ENCODE results near the gene MYBPC3. TPM values are rescaled to one million over a fixed set of nuclear protein-coding genes. Genes with fewer than 3 reads are reported as not detected.

MYBPC3 gene
- total RNA-seq, 1 donor from 2014 or later, result not detected

DNA sequence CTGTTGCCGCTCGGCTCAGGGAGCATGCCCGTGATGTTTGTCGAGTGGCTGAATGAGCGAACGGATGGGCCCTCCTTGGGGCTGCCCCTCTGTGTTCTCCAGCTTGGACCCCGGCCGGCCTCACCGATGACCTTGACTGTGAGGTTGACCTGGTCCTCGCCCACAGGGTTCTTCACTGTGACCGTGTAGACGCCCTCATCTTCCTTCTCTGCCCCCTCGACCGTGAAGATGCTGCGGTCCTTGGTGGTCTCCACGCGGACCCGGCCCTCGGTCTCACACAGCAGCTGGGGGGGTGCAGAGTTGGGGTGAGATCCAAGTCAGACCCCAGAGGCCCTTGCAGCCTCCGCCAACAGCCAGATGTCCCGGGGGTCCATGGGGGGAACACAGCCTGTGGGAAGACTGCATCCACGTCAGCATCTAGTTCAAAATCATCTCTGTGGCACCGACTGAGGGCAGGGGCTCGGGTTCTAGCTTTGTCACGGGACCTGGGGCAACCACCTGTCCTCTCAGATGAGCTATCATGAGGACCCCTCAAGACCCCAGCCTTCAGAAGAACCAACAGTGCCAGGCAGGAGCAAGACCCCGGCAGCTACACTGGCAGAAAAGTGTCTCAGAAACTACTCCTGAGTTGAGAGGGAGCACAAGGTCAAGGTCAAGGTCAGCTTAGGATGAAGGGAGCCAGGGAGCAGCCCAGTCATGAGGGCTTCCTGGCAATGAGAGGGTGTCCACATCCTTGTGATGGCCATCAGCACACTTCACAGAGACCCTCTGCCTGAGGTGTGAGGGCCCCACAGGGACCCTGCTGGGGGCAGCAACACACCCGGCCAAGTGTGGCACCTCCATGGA is 13.9 kb downstream of the MYBPC3 start:
- no peak overlapping the region for H3K4me2 ChIP-seq (ENCODE audit: low read length)
- Mint-ChIP-seq H3K9me3 (ENCODE audit: unreplicated experiment) (no peaks in the 10 kb centered on the region), H3K4me3 (ENCODE audit: unreplicated experiment) (no peak overlapping the region), H3K27ac (ENCODE audit: unreplicated experiment) (no peak overlapping the region), H3K4me1 (ENCODE audit: low read depth, unreplicated experiment) (no peaks in the 10 kb centered on the region), H3K36me3 (ENCODE audit: low read depth, unreplicated experiment) (no peaks in the 10 kb centered on the region), H3K27me3 (ENCODE audit: low read depth, unreplicated experiment) (peaks cover 21% of the 10 kb centered on the region)
- H3K27ac ChIP-seq (ENCODE audit: low read depth, low read length), result no peak overlapping the region
- no peaks in the 10 kb centered on the region for H3K4me1 ChIP-seq (ENCODE audit: insufficient read depth, low read length)
- no peak overlapping the region for H3K9ac ChIP-seq (ENCODE audit: low read length)
- H3K4me3 ChIP-seq (ENCODE audit: insufficient read depth, low read depth, low read length), result no peak overlapping the region
- no peak for FAIRE-seq
- H2AFZ ChIP-seq (ENCODE audit: low read depth, low read length), result no peak overlapping the region
- no peak for DNase-seq (ENCODE audit: low read depth)
- no peak for TF ChIP-seq EZH2 (IDR thresholded peaks at IDR 0.05; ENCODE audit: insufficient read depth, low read length)
- TF ChIP-seq, protein P1, sequence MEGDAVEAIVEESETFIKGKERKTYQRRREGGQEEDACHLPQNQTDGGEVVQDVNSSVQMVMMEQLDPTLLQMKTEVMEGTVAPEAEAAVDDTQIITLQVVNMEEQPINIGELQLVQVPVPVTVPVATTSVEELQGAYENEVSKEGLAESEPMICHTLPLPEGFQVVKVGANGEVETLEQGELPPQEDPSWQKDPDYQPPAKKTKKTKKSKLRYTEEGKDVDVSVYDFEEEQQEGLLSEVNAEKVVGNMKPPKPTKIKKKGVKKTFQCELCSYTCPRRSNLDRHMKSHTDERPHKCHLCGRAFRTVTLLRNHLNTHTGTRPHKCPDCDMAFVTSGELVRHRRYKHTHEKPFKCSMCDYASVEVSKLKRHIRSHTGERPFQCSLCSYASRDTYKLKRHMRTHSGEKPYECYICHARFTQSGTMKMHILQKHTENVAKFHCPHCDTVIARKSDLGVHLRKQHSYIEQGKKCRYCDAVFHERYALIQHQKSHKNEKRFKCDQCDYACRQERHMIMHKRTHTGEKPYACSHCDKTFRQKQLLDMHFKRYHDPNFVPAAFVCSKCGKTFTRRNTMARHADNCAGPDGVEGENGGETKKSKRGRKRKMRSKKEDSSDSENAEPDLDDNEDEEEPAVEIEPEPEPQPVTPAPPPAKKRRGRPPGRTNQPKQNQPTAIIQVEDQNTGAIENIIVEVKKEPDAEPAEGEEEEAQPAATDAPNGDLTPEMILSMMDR (IDR thresholded peaks at IDR 0.05; ENCODE audit: insufficient read depth, low read depth, low read length), result no peak
- no peaks in the 10 kb centered on the region for H4K20me1 ChIP-seq (ENCODE audit: insufficient read depth, low read length)
- H3K36me3 ChIP-seq (ENCODE audit: insufficient read depth, low read length), result no peaks in the 10 kb centered on the region
- no peaks in the 10 kb centered on the region for H3K27me3 ChIP-seq (ENCODE audit: insufficient read depth, low read length)
- H3K79me2 ChIP-seq (ENCODE audit: insufficient read depth, low read length), result no peaks in the 10 kb centered on the region
- H3K9me3 ChIP-seq (ENCODE audit: insufficient read depth, low read depth, low read length), result no peaks in the 10 kb centered on the region

- Histone ChIP-seq H4K20me1 (ENCODE audit: insufficient read depth, low read length) (no peaks in the 10 kb centered on the region), H3K79me2 (ENCODE audit: insufficient read depth, low read length) (no peaks in the 10 kb centered on the region), H3K9ac (ENCODE audit: low read length) (no peak overlapping the region), H3K4me2 (ENCODE audit: low read length) (no peak overlapping the region), H3K36me3 (ENCODE audit: insufficient read depth, low read length) (no peaks in the 10 kb centered on the region), H3K27ac (ENCODE audit: low read depth, low read length) (no peak overlapping the region), H3K4me1 (ENCODE audit: insufficient read depth, low read length) (no peaks in the 10 kb centered on the region), H2AFZ (ENCODE audit: low read depth, low read length) (no peak overlapping the region), H3K27me3 (ENCODE audit: insufficient read depth, low read length) (no peaks in the 10 kb centered on the region), H3K4me3 (ENCODE audit: insufficient read depth, low read depth, low read length) (no peak overlapping the region), H3K9me3 (ENCODE audit: insufficient read depth, low read depth, low read length) (no peaks in the 10 kb centered on the region)
- TF ChIP-seq, protein P1 (IDR thresholded peaks at IDR 0.05; ENCODE audit: insufficient read depth, low read depth, low read length), result no peak
- TF ChIP-seq EZH2 (IDR thresholded peaks at IDR 0.05; ENCODE audit: insufficient read depth, low read length), result no peak
- Mint-ChIP-seq H3K27me3 (ENCODE audit: low read depth, unreplicated experiment) (peaks cover 21% of the 10 kb centered on the region), H3K36me3 (ENCODE audit: low read depth, unreplicated experiment) (no peaks in the 10 kb centered on the region), H3K4me3 (ENCODE audit: unreplicated experiment) (no peak overlapping the region), H3K9me3 (ENCODE audit: unreplicated experiment) (no peaks in the 10 kb centered on the region), H3K27ac (ENCODE audit: unreplicated experiment) (no peak overlapping the region), H3K4me1 (ENCODE audit: low read depth, unreplicated experiment) (no peaks in the 10 kb centered on the region)
- DNase-seq (ENCODE audit: low read depth) (no peak), FAIRE-seq (no peak)
Measured at GRCh38 chr11:47337229-47337924, 15.1 kb downstream of the MYBPC3 start.
